Fibroblast of pulmonary artery (primary cell): ENCODE results near the gene NPY4R2.
"Not testable (repeated sequence)": the region's sequence is repeated elsewhere in the genome, so short reads cannot be mapped to it uniquely, and the experiment has no call there.

Source experiments
- DNase-seq: peaks from one replicate; pipeline ENCODE4 v3.0.0-alpha.2; 2010; ENCODE audit warnings: low read depth
- H3K4me3 ChIP-seq: replicated peaks from 2 replicates; pipeline ENCODE4 v1.5.1; 2011; ENCODE audit warnings: low read depth, mild to moderate bottlenecking, control low read depth, low read length, moderate library complexity

Gene NPY4R2

GRCh38 chr10:47927147-47927916, 8.9 kb downstream of the NPY4R2 start:
- not testable (repeated sequence) for DNase-seq, H3K4me3 ChIP-seq

- not testable (repeated sequence) for H3K4me3 ChIP-seq, DNase-seq
Measured at GRCh38 chr10:47928225-47928624, 9.8 kb downstream of the NPY4R2 start.

- not testable (repeated sequence) for DNase-seq
Measured at GRCh38 chr10:47932824-47933223, 14.4 kb downstream of the NPY4R2 start.

GRCh38 chr10:47933462-47933861, 15.0 kb downstream of the NPY4R2 start:
- DNase-seq, H3K4me3 ChIP-seq: not testable (repeated sequence)

More at GRCh38 chr10:47932824-47933223, 14.4 kb downstream of the NPY4R2 start:
- not testable (repeated sequence) for H3K4me3 ChIP-seq

GRCh38 chr10:47936772-47937228, 18.3 kb downstream of the NPY4R2 start:
- not testable (repeated sequence) for H3K4me3 ChIP-seq, DNase-seq

- DNase-seq, H3K4me3 ChIP-seq: not testable (repeated sequence)
Measured at GRCh38 chr10:47937634-47938033, 19.2 kb downstream of the NPY4R2 start.

GRCh38 chr10:47940821-47941220, 22.4 kb downstream of the NPY4R2 start:
- not testable (repeated sequence) for DNase-seq

GRCh38 chr10:47941379-47941778, 22.9 kb downstream of the NPY4R2 start:
- DNase-seq, H3K4me3 ChIP-seq: not testable (repeated sequence)

More at GRCh38 chr10:47940821-47941220, 22.4 kb downstream of the NPY4R2 start:
- not testable (repeated sequence) for H3K4me3 ChIP-seq

- peak; percentile 29 for DNase-seq
- not testable (repeated sequence) for H3K4me3 ChIP-seq
Measured at GRCh38 chr10:47942351-47943019, 24.0 kb downstream of the NPY4R2 start.

- DNase-seq, H3K4me3 ChIP-seq: not testable (repeated sequence)
Measured at GRCh38 chr10:47943328-47943727, 24.9 kb downstream of the NPY4R2 start.

GRCh38 chr10:47947424-47947823, 29.0 kb downstream of the NPY4R2 start:
- not testable (repeated sequence) for DNase-seq, H3K4me3 ChIP-seq

GRCh38 chr10:47957158-47957557, 38.7 kb downstream of the NPY4R2 start:
- not testable (repeated sequence) for H3K4me3 ChIP-seq, DNase-seq

- not testable (repeated sequence) for DNase-seq, H3K4me3 ChIP-seq
Measured at GRCh38 chr10:47959677-47960076, 41.2 kb downstream of the NPY4R2 start.

- not testable (repeated sequence) for H3K4me3 ChIP-seq, DNase-seq
Measured at GRCh38 chr10:47960699-47961098, 42.2 kb downstream of the NPY4R2 start.

GRCh38 chr10:47962785-47963184, 44.3 kb downstream of the NPY4R2 start:
- H3K4me3 ChIP-seq, DNase-seq: not testable (repeated sequence)

- DNase-seq, H3K4me3 ChIP-seq: not testable (repeated sequence)
Measured at GRCh38 chr10:47964280-47965063, 46.0 kb downstream of the NPY4R2 start.

- not testable (repeated sequence) for H3K4me3 ChIP-seq, DNase-seq
Measured at GRCh38 chr10:47968988-47969387, 50.5 kb downstream of the NPY4R2 start.

GRCh38 chr10:47970047-47970446, 51.6 kb downstream of the NPY4R2 start:
- not testable (repeated sequence) for DNase-seq, H3K4me3 ChIP-seq

- H3K4me3 ChIP-seq, DNase-seq: not testable (repeated sequence)
Measured at GRCh38 chr10:47971598-47971997, 53.1 kb downstream of the NPY4R2 start.
